HUES6 (cell line): ENCODE results near the gene L2HGDH.
"Not testable (repeated sequence)": the region's sequence is repeated elsewhere in the genome, so short reads cannot be mapped to it uniquely, and the experiment has no call there.

Source experiments
- H3K27ac ChIP-seq: 2 replicates; pipeline ENCODE4 v1.7.0; 2013; ENCODE audit warnings: low read depth, mild to moderate bottlenecking, low read length, inconsistent platforms
- H3K27me3 ChIP-seq: 2 replicates; pipeline ENCODE4 v1.6.1; 2013; ENCODE audit warnings: low read length; ENCODE audit not compliant: control insufficient read depth, insufficient read depth
- H3K36me3 ChIP-seq: 2 replicates; pipeline ENCODE4 v1.6.1; 2013; ENCODE audit warnings: low read length; ENCODE audit not compliant: control insufficient read depth, insufficient read depth
- H3K4me1 ChIP-seq: 2 replicates; pipeline ENCODE4 v1.6.1; 2013; ENCODE audit warnings: low read length; ENCODE audit not compliant: control insufficient read depth, insufficient read depth
- H3K4me3 ChIP-seq: 2 replicates; pipeline ENCODE4 v1.5.1; 2013; ENCODE audit warnings: low read depth, low read length
- H3K9ac ChIP-seq: one replicate; pipeline ENCODE4 v1.6.1; 2013; ENCODE audit warnings: mild to moderate bottlenecking, low read length
- H3K9me3 ChIP-seq: 2 replicates; pipeline ENCODE4 v1.6.1; 2013; ENCODE audit warnings: low read depth, low read length; ENCODE audit not compliant: control insufficient read depth, insufficient read depth

Gene L2HGDH

DNA sequence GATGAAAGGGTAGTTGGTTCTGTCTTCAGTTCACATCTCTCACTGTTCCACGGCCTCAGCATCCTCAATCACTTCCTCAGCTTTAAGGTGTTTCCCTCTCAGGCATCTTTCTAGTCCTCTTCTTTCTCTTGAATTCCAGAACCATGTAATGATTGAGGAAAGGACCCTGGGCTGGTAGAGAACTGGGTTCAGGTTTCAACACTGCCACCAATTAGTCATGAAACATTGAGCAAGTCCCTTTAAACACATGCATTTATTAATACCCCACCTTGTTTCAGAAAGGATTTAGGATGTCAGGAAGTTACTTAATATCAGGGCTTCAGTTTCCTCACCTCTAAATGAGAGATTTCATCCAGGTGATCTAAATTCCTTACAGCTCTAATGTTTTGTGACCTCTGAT is 7.3 kb upstream of the L2HGDH start:
- Histone ChIP-seq H3K4me3 (no peak overlapping the region), H3K9ac (no peak overlapping the region)

DNA sequence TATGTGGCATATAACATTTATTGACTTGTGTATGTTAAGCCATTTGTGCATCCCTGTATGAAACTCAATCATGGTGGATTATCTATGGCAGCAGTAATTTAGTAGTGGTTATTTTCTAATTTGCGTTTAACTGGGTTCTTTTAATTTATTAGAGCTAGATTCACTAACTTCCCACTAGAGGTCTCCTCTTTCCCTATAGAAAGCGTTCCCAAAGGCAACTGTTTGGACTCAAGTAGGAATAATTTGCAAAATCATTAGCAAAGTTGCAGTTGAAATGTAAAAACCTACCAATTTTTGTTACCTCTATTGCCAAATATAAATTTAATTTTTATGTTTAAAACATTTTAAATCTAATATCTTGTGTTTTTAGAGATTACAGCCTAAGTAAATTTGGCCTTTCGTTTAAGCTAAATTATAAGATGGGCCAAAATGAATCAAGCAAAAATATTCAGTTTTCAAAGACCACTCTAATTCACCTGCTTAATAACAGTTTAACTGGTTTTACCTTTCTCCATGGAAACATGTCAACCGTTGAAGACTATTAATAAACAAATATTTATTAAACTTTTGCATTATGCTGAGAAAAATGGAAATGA is 6.1 kb upstream of the L2HGDH start:
- Histone ChIP-seq H3K4me3 (no peak overlapping the region), H3K9ac (no peak overlapping the region), H3K9me3 (peaks cover 12% of the 10 kb centered on the region), H3K36me3 (peaks cover 12% of the 10 kb centered on the region), H3K4me1 (peaks cover 5% of the 10 kb centered on the region), H3K27me3 (no peaks in the 10 kb centered on the region), H3K27ac (no peak overlapping the region)

More for the DNA sequence above, 7.3 kb upstream of the L2HGDH start:
- Histone ChIP-seq H3K36me3 (peaks cover 16% of the 10 kb centered on the region), H3K27ac (no peak overlapping the region), H3K27me3 (no peaks in the 10 kb centered on the region), H3K4me1 (peaks cover 3% of the 10 kb centered on the region; the same call in 1 of the 2 replicates), H3K9me3 (peaks cover 4% of the 10 kb centered on the region)

DNA sequence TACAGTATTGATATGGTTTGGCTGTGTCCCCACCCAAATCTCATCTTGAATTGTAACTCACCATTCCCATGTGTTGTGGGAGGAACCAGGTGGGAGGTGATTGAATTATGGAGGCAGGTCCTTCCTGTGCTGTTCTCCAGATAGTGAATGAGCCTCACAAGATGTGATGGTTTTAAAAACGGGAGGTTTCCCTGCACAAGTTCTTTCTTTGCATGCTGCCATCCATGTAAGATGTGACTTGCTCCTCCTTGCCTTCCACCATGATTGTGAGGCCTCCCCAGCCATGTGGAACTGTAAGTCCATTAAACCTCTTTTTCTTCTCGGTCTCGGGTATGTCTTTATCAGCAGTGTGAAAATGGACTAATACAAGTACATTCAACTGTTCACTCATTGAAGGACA is 2.1 kb upstream of the L2HGDH start:
- not testable (repeated sequence) for H3K27me3 ChIP-seq, H3K36me3 ChIP-seq, H3K4me1 ChIP-seq

DNA sequence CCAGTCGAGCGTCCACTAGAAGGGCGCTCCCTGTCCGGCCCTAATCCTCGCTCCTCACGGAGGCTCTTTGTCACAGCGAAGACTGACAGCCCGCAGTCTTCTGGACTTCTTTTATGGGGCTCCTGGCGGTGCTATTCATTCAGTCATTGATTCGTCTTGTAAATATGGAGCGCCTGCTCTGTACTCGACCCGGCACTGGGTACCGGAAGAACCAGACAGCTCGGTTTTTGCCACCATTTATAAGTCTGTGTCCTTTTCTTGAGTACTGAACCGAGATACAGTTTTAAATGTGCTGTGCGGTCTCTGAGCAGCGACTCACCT is 665 bp upstream of the L2HGDH start:
- Histone ChIP-seq H3K27ac (peak overlapping the region; percentile 80; the same call in 1 of the 2 replicates), H3K9me3 (peaks cover 12% of the 10 kb centered on the region), H3K36me3 (peaks cover 7% of the 10 kb centered on the region; the same call in 1 of the 2 replicates), H3K4me3 (peak overlapping the region; percentile 75), H3K9ac (peak overlapping the region; percentile 65), H3K4me1 (peaks cover 5% of the 10 kb centered on the region), H3K27me3 (no peaks in the 10 kb centered on the region)

More for the DNA sequence above, 2.1 kb upstream of the L2HGDH start:
- H3K9me3 ChIP-seq = peaks cover 12% of the 10 kb centered on the region
- not testable (repeated sequence) for H3K9ac ChIP-seq, H3K4me3 ChIP-seq, H3K27ac ChIP-seq

GRCh38 chr14:50311337-50311971 is 575 bp downstream of the L2HGDH start:
- Histone ChIP-seq H3K4me1 (peaks cover 5% of the 10 kb centered on the region), H3K9ac (peak overlapping the region; percentile 82), H3K9me3 (peaks cover 12% of the 10 kb centered on the region), H3K27me3 (no peaks in the 10 kb centered on the region), H3K27ac (peak overlapping the region; percentile 80), H3K4me3 (peak overlapping the region; percentile 75), H3K36me3 (peaks cover 7% of the 10 kb centered on the region; the same call in 1 of the 2 replicates)

- H3K9ac ChIP-seq = no peak overlapping the region
- peaks cover 7% of the 10 kb centered on the region; the same call in 1 of the 2 replicates for H3K36me3 ChIP-seq
- H3K4me3 ChIP-seq = peak overlapping the region; percentile 75
- no peak overlapping the region for H3K27ac ChIP-seq
- H3K4me1 ChIP-seq = peaks cover 5% of the 10 kb centered on the region
- H3K9me3 ChIP-seq = peaks cover 10% of the 10 kb centered on the region
- no peaks in the 10 kb centered on the region for H3K27me3 ChIP-seq
These were observed 1.6 kb downstream of the L2HGDH start for GRCh38 chr14:50310445-50310844.

DNA sequence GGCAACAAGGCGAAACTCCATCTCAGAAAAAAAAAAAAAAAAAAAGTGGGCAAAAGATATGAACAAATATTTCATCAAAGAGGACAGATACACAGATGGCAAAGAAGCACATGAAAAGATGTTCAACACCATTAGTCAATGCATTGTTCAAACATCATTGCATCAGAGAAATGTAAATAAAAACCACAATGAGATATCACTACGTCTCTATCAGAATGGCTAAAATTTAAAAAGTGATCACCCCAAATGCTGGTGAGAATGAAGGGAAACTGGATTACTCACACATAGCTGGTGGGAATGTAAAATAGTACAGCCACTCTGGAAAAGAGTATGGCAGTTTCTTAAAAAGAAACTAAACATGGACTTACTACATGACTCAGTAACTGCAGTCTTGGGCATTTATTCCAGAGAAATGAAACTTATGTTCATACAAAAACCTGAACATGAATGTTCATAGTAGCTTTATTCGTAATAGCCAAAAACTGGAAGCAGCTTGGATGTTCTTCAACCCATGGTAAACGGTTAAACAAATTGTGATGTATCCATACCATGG is 3.6 kb downstream of the L2HGDH start:
- H3K4me3 ChIP-seq = no peak overlapping the region
- H3K9ac ChIP-seq = no peak overlapping the region
- H3K9me3 ChIP-seq = peaks cover under 1% of the 10 kb centered on the region
- peaks cover 5% of the 10 kb centered on the region for H3K4me1 ChIP-seq
- no peak overlapping the region for H3K27ac ChIP-seq
- H3K36me3 ChIP-seq = peaks cover 2% of the 10 kb centered on the region; the same call in 1 of the 2 replicates
- H3K27me3 ChIP-seq = no peaks in the 10 kb centered on the region

DNA sequence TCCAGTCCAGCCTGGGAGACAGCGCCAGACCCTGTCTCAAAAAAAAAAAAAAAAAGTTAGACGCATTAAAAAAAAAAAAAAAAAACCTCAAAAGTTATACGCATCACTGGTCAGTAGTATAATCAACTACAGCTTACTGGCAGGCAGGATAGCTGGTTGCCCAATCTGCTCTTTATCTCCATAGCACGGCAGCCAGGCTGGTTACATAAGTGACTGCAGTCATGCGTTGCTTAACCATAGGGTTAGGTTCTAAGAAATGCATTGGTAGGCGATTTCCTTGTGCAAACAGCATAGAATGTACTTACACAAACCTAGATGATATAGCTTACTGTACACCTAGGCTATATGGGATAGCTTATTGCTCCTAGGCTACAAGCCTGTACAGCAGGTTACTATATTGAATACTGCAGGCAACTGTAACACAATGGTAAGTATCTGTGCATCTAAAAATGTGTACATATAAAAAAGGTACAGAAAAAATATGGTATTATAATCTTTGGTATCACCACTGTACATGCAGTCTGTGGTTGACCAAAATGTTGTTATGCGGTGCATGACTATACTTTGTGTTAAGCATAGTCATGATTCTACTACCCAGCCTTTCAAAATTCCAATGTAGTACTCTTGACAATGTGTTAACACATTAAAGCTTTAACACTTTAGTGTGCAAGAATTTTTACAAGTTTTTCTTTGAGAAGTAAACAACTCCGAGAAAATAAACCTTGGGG is 8.1 kb downstream of the L2HGDH start:
- Histone ChIP-seq H3K4me1 (no peaks in the 10 kb centered on the region), H3K27ac (no peak overlapping the region), H3K27me3 (no peaks in the 10 kb centered on the region), H3K9ac (no peak overlapping the region), H3K4me3 (no peak overlapping the region), H3K36me3 (peaks cover 26% of the 10 kb centered on the region), H3K9me3 (peaks cover 7% of the 10 kb centered on the region; the same call in 1 of the 2 replicates)

GRCh38 chr14:50301914-50302313 is 10.1 kb downstream of the L2HGDH start:
- Histone ChIP-seq H3K36me3 (peaks cover 29% of the 10 kb centered on the region), H3K4me3 (no peak overlapping the region), H3K27me3 (no peaks in the 10 kb centered on the region), H3K4me1 (no peaks in the 10 kb centered on the region), H3K9ac (no peak overlapping the region), H3K9me3 (peaks cover 7% of the 10 kb centered on the region; the same call in 1 of the 2 replicates), H3K27ac (no peak overlapping the region)

- Histone ChIP-seq H3K9ac (no peak overlapping the region), H3K27me3 (no peaks in the 10 kb centered on the region), H3K4me3 (no peak overlapping the region), H3K36me3 (peaks cover 29% of the 10 kb centered on the region), H3K4me1 (no peaks in the 10 kb centered on the region), H3K27ac (0 out of 2 replicates have a peak overlapping the region, but pooled peaks have one; percentile 46), H3K9me3 (peaks cover 7% of the 10 kb centered on the region; the same call in 1 of the 2 replicates)
These were observed 12.4 kb downstream of the L2HGDH start for GRCh38 chr14:50299585-50299984.

DNA sequence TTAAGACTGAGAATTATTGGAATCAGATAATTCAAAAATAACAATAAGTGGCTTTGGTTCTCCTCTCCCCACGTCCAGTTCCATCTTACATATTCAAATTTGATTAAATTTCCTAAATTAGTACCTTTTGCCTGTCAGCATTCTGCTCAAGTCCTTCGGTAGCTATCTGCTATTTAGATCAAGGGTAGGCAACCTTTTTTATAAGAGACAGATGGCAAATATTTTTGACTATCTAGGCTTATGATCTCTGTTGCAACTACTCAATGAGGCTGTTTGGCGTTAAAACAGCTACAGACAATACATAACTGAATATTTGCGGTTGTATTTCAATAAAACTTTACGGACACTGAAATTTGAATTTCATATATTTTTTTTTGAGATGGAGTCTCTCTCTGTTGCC is 21.7 kb downstream of the L2HGDH start:
- no peaks in the 10 kb centered on the region for H3K27me3 ChIP-seq
- no peaks in the 10 kb centered on the region for H3K4me1 ChIP-seq
- H3K9ac ChIP-seq = no peak overlapping the region
- no peaks in the 10 kb centered on the region for H3K9me3 ChIP-seq
- no peak overlapping the region for H3K27ac ChIP-seq
- H3K4me3 ChIP-seq = no peak overlapping the region
- H3K36me3 ChIP-seq = peaks cover 21% of the 10 kb centered on the region
